Activated naive CD4-positive, alpha-beta T cell treated with anti-CD3 and anti-CD28 coated beads, Interleukin-2, amount 50 U/mL, for 72 hours (primary cell): ENCODE data around the gene KDM7A. TPM values are rescaled to one million over a fixed set of nuclear protein-coding genes. Genes with fewer than 3 reads are reported as not detected.
A peak's percentile ranks its signal among the peaks of the same experiment; 100 is the strongest.

Experiments used
- ATAC-seq, 2 donors: fragments of 150-1000 bp; cut with Tn5 transposase; 2 replicates each; pipeline ENCODE4 v1.10.0; 2021; ENCODE audit warnings: mild to moderate bottlenecking in 2 of 2, moderate library complexity in 2 of 2
- DNase-seq, 2 donors: peaks; one replicate each; pipeline ENCODE4 v3.0.0; 2021 to 2022; ENCODE audit warnings: low spot score in 2 of 2
- H3K27ac Mint-ChIP-seq, 2 donors: one replicate each; pipeline ENCODE4 v1.8.0; 2022; ENCODE audit warnings: mild to moderate bottlenecking in 2 of 2, mixed read lengths in 2 of 2
- H3K36me3 Mint-ChIP-seq, 2 donors: one replicate each; pipeline ENCODE4 v1.8.0; 2022; ENCODE audit warnings: mixed read lengths in 2 of 2
- H3K9me3 Mint-ChIP-seq, 2 donors: one replicate each; pipeline ENCODE4 v1.8.0; 2022; ENCODE audit warnings: mixed read lengths in 2 of 2
- total RNA-seq, 2 donors: library from RNA; stranded (reverse); gene quantifications; one replicate each; pipeline ENCODE4 v1.2.3, GENCODE V29; 2022

The KDM7A gene
- total RNA-seq, 2 donors from 2014 or later = 28.4 to 38.6 TPM

- Mint-ChIP-seq H3K27ac (no peak overlapping the region), H3K9me3 (no peaks in the 10 kb centered on the region), H3K36me3 (peaks cover 6 to 28% of the 10 kb centered on the region in 2 donors)
- no peak for ATAC-seq
- no peak for DNase-seq
These were observed 135.0 kb downstream of the KDM7A start for GRCh38 chr7:140041659-140042385.

- ATAC-seq (no peak), DNase-seq (no peak)
- Mint-ChIP-seq H3K27ac (peak overlapping the region in 1 of 2 donors; percentile 94), H3K36me3 (peaks cover 11 to 28% of the 10 kb centered on the region in 2 donors), H3K9me3 (no peaks in the 10 kb centered on the region)
These were observed 136.9 kb downstream of the KDM7A start for GRCh38 chr7:140039896-140040295.

DNA sequence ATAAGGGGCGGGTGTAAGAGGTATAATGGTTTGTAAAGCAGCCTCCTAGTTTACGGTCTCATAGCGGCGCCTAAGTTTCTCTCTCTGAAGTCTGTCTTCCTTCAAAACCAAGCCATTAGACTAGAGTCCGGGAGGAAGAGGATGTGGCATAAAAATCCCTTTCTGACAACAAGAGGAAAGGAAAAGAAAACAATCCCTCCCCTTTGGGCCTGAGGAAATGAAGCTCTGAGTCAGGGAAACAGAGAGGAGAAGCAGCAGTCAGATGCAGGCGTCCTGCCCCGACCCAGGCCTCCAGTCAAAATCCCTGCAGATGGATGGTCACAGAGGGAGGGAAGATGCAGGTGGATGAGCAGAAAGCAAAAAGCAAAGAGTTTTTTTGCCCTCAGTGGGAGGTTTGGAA lies 137.7 kb downstream of the KDM7A start:
- Mint-ChIP-seq H3K36me3 (peaks cover 11 to 28% of the 10 kb centered on the region in 2 donors), H3K27ac (peak overlapping the region in 1 of 2 donors; percentile 94), H3K9me3 (no peaks in the 10 kb centered on the region)
- ATAC-seq (no peak), DNase-seq (no peak)

- DNase-seq = no peak
- ATAC-seq = peak; percentile 38 to 96
- peaks cover 11 to 36% of the 10 kb centered on the region in 2 donors for H3K36me3 Mint-ChIP-seq
- no peaks in the 10 kb centered on the region for H3K9me3 Mint-ChIP-seq
- peak overlapping the region in 1 of 2 donors; percentile 63 for H3K27ac Mint-ChIP-seq
These were observed 140.4 kb downstream of the KDM7A start for GRCh38 chr7:140036224-140036962.

DNA sequence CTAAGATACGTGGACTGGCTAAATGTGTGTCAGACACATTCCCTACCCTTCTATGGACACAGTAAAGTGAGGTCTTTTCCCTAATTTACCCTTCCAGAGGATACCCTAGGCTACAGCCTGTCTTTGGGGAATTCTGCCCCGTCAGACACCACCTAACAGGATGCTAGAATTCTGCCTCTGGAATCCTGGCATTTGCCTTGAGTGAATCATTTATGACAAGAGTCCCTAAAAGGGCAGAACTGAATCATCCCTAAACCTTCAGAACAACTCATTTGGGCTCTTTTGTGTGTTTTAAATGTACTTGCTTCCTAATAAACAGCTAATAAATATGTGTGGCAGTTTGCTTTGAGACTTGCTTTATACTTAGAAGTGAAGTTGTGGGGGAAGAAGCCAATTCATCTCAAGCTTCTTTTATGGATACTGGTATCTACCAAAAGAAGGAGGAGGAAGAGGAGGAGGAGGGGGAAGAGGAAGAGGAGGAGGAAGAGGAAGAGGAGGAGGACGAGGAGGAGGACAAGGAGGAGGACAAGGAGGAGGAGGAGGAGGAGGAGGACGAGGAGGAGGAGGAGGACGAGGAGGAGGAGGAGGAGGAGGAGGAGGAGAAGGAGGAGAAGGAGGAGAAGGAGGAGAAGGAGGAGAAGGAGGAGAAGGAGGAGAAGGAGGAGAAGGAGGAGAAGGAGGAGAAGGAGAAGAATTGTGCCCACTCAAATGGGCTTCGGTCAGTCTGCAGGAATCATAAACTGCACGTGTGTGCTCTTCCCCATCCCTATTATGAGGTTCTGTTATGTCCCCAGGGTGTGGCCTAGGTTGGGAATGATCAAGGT lies 141.2 kb downstream of the KDM7A start:
- no peak for DNase-seq
- peak overlapping the region in 1 of 2 donors; percentile 63 for H3K27ac Mint-ChIP-seq
- peak in 1 of 2 donors; percentile 26 for ATAC-seq
- H3K9me3 Mint-ChIP-seq = no peaks in the 10 kb centered on the region
- H3K36me3 Mint-ChIP-seq = peaks cover 11 to 31% of the 10 kb centered on the region in 2 donors

Other genes with a start within 250 kb of the KDM7A start
- gene PARP12, start 114.0 kb downstream of the KDM7A start, total RNA-seq = 10 to 100 TPM; 37.0 to 57.6 TPM
- 10 to 100 TPM; 55.6 to 57.8 TPM for gene SLC37A3, start 221.5 kb upstream of the KDM7A start, total RNA-seq
- gene RAB19, start 227.1 kb upstream of the KDM7A start, total RNA-seq = 1 to 10 TPM; 5.0 to 9.1 TPM